GM12878 (cell line): ENCODE results near the gene MACROD2. TPM values are rescaled to one million over a fixed set of nuclear protein-coding genes. Genes with fewer than 3 reads are reported as not detected.

Experiments used
- ATAC-seq: fragments of 200-7000 bp; cut with Tn5 transposase; 3 replicates; pipeline ENCODE4 v1.9.1; 2020; ENCODE audit warnings: mild to moderate bottlenecking, moderate library complexity
- BruUV-seq: library from RNA; stranded (reverse); fragments of 400-500 nt; replicated peaks from 2 replicates; lab custom pipeline; 2021; lab: Mats Ljungman, UMichigan
- CTCF ChIA-PET: fragments of 300-600 bp; sonication (Branson Sonifier 250); formaldehyde crosslinking; extraction: SDS; loops from one replicate; lab custom pipeline; 2021; ENCODE audit warnings: inconsistent platforms; lab: Yijun Ruan, JAX
- POLR2A ChIA-PET: fragments of 350-600 bp; formaldehyde crosslinking; extraction: SDS; loops from one replicate; lab custom pipeline; 2021; ENCODE audit warnings: inconsistent platforms; lab: Charles Lee
- RAD21 ChIA-PET: fragments of 300-600 bp; sonication (Branson Sonifier 250); formaldehyde crosslinking; loops from one replicate; lab custom pipeline; 2023; ENCODE audit warnings: antibody characterized with exemption; ENCODE audit not compliant: unreplicated experiment; lab: Charles Lee
- SMC1A ChIA-PET: fragments of 300-600 bp; sonication (Branson Sonifier 250); formaldehyde crosslinking; loops from one replicate; lab custom pipeline; 2023; ENCODE audit not compliant: unreplicated experiment, uncharacterized antibody; lab: Charles Lee
- DNase-seq: peaks from one replicate; pipeline ENCODE4 v3.0.0-alpha.2; 2011; ENCODE audit warnings: low read depth, low spot score
- FAIRE-seq: peaks from 3 replicates; lab custom pipeline; 2011; peaks lifted over from hg19 to GRCh38; lab: Jason Lieb, UNC
- H2AFZ ChIP-seq: 2 replicates; pipeline ENCODE4 v1.6.0; 2011; ENCODE audit warnings: low read depth, low read length, control low read depth; ENCODE audit not compliant: control insufficient read depth
- H3K27ac ChIP-seq: 2 replicates; pipeline ENCODE4 v1.5.1; 2011; ENCODE audit warnings: control low read depth; ENCODE audit not compliant: control insufficient read depth, insufficient read depth
- H3K27me3 ChIP-seq, 2 experiments: replicated peaks in 1 of 2; 2 replicates each; pipeline versions ENCODE4 v1.6.0 to v1.6.1; 2011; ENCODE audit warnings: low read length in 1 of 2; ENCODE audit not compliant: control insufficient read depth in 2 of 2, insufficient read depth in 2 of 2
- H3K36me3 ChIP-seq, 2 experiments: 2 replicates each; pipeline ENCODE4 v1.5.1; 2011; ENCODE audit warnings: low read length in 1 of 2; ENCODE audit not compliant: control insufficient read depth in 2 of 2, insufficient read depth in 2 of 2
- H3K4me1 ChIP-seq: 2 replicates; pipeline ENCODE4 v1.6.1; 2011; ENCODE audit warnings: mild to moderate bottlenecking, low read length, moderate library complexity, mixed read lengths; ENCODE audit not compliant: control insufficient read depth, insufficient read depth
- H3K4me2 ChIP-seq: 2 replicates; pipeline ENCODE4 v1.6.0; 2011; ENCODE audit warnings: control low read depth; ENCODE audit not compliant: control insufficient read depth, insufficient read depth
- H3K4me3 ChIP-seq: fragments of 200-600 bp; sonication (generic); 2 replicates; pipeline ENCODE4 v1.5.1; 2016
- H3K79me2 ChIP-seq: 2 replicates; pipeline ENCODE4 v1.6.0; 2011; ENCODE audit warnings: low read length; ENCODE audit not compliant: control insufficient read depth, insufficient read depth
- H3K9ac ChIP-seq: 2 replicates; pipeline ENCODE4 v1.8.0; 2011; ENCODE audit warnings: low read length, control low read depth, mixed read lengths; ENCODE audit not compliant: control insufficient read depth, insufficient read depth
- H3K9me3 ChIP-seq: replicated peaks from 3 replicates; pipeline ENCODE4 v1.5.1; 2011; ENCODE audit warnings: mild to moderate bottlenecking, low read length; ENCODE audit not compliant: control insufficient read depth, insufficient read depth
- H4K20me1 ChIP-seq: 2 replicates; pipeline ENCODE4 v1.6.0; 2011; ENCODE audit not compliant: control insufficient read depth, insufficient read depth
- KDM1A ChIP-seq: fragments of 200-600 bp; sonication (generic); IDR thresholded peaks from 2 replicates; pipeline ENCODE4 v1.6.1; 2016; ENCODE audit warnings: borderline replicate concordance
- NR2F1 ChIP-seq: fragments of 450-650 bp; conservative IDR thresholded peaks from 2 replicates; pipeline ENCODE4 v1.6.1; 2017; ENCODE audit warnings: mild to moderate bottlenecking
- POLR2A ChIP-seq: IDR thresholded peaks from 2 replicates; pipeline ENCODE4 v1.6.1; 2011; ENCODE audit warnings: low read depth, mild to moderate bottlenecking, low read length
- PRDM15 ChIP-seq: fragments of 450-650 bp; formaldehyde crosslinking; IDR thresholded peaks from 2 replicates; pipeline ENCODE4 v1.4.0; 2020; ENCODE audit warnings: mild to moderate bottlenecking, moderate library complexity
- ZBTB40 ChIP-seq: fragments of 450-650 bp; IDR thresholded peaks from 2 replicates; pipeline ENCODE4 v1.6.1; 2016; ENCODE audit warnings: mild to moderate bottlenecking, moderate library complexity, borderline replicate concordance
- WGBS: methylation state at CpG from one replicate; pipeline ENCODE4 v1.1.6; 2016; ENCODE audit warnings: low lambda C conversion rate; ENCODE audit not compliant: insufficient replicate concordance, insufficient coverage; ENCODE audit errors: missing lambda C conversion rate; 5-methylcytosine and 5-hydroxymethylcytosine counted together
- in situ Hi-C: fragments of 300-500 bp; cut with MboI; formaldehyde crosslinking; loops from 9 replicates; pipeline ENCODE4 v1.14.3; 2018; ENCODE audit warnings: mixed read lengths
- intact Hi-C: fragments of 100-400 bp; cut with micrococcal nuclease; formaldehyde crosslinking; loops from one replicate; pipeline ENCODE4 v1.14.2; 2022; ENCODE audit not compliant: unreplicated experiment
- polyA plus RNA-seq, 11 experiments: library from polyadenylated mRNA; depleted of rRNA in 4 of 11; unstranded in 6 of 11; stranded (reverse) in 5 of 11; fragments of >200 nt; fragmentation: Nextera tagmentation in 4 of 11; fragmentation: Illumina TruSeq in 1 of 11; extraction: Ambion mirVana in 4 of 11; extraction: Trizol in 1 of 11; gene quantifications; 1 replicate in 1 of 11; 2 replicates in 10 of 11; pipeline versions ENCODE4 v1.2.1 to v1.2.3, GENCODE V29; 2011 to 2016; ENCODE audit warnings: inconsistent platforms in 2 of 11, missing spikeins in 2 of 11, low read depth in 1 of 11
- total RNA-seq, 4 experiments: library from RNA; depleted of rRNA in 3 of 4; stranded (reverse); fragments of >200 nt in 3 of 4; fragmentation: Illumina TruSeq in 1 of 4; extraction: Trizol in 1 of 4; gene quantifications; 2 replicates each; pipeline versions ENCODE4 v1.2.1 to v1.2.3, GENCODE V29; 2013 to 2021

MACROD2 gene
- total and polyA plus RNA-seq, 10 of the 15 experiments (the other 5 are each of a cell fraction or from before 2014, with no cell fraction given): 1.1 to 21.5 (median 2.2) TPM

GRCh38 chr20:15565786-15566185 lies 1570.5 kb downstream of the MACROD2 start:
- no peaks in the 10 kb centered on the region for H3K27me3 ChIP-seq
- CTCF ChIA-PET: no interaction called here
- no peaks in the 10 kb centered on the region for H3K79me2 ChIP-seq
- DNase-seq (no peak), ATAC-seq (no peak), FAIRE-seq (no peak)
- POLR2A ChIA-PET: interaction anchor here (1.2 kb wide), 1 partner anchor 11 kb away, joined by 3 read pairs; no protein-coding TSS in a partner anchor
- 0 out of 2 replicates have a peak overlapping the region, but pooled peaks have one; percentile 9 for H3K4me2 ChIP-seq
- WGBS: 49% methylated on average over 2 of the region's 2 CpGs
- intact Hi-C loops: no loop called here
- in situ Hi-C loops: no loop called here
- no peak for TF ChIP-seq ZBTB40
- TF ChIP-seq NR2F1: no peak
- no peak for TF ChIP-seq POLR2A
- no peak for TF ChIP-seq KDM1A
- TF ChIP-seq PRDM15 (CRISPR knock-in tag): no peak
- SMC1A ChIA-PET: interaction anchor here (0.6 to 0.7 kb wide), 2 partner anchors 12 to 32 kb away, joined by 3 read pairs; no protein-coding TSS in a partner anchor
- no peak overlapping the region for H2AFZ ChIP-seq
- RAD21 ChIA-PET: no interaction called here
- H3K9ac ChIP-seq: no peak overlapping the region
- H3K4me1 ChIP-seq: 0 out of 2 replicates have a peak, but pooled peaks cover 4% of the 10 kb centered on the region
- no peaks in the 10 kb centered on the region for H4K20me1 ChIP-seq
- H3K27ac ChIP-seq: no peak overlapping the region
- no peaks in the 10 kb centered on the region for H3K9me3 ChIP-seq
- BruUV-seq: no TSS peak
- no peaks in the 10 kb centered on the region for H3K36me3 ChIP-seq
- no peak overlapping the region for H3K4me3 ChIP-seq
